Heart right ventricle (tissue), 16 donors: Measurements from ENCODE around the gene ZNF487. TPM values are rescaled to one million over a fixed set of nuclear protein-coding genes. Genes with fewer than 3 reads are reported as not detected.
A peak's percentile ranks its signal among the peaks of the same experiment; 100 is the strongest.
"Not testable (repeated sequence)": the region's sequence is repeated elsewhere in the genome, so short reads cannot be mapped to it uniquely, and the experiment has no call there.

Source experiments
- ATAC-seq, 8 donors: fragments of 200-7000 bp; cut with Tn5 transposase; one replicate each; pipeline ENCODE4 v1.9.1; 2020; ENCODE audit warnings: mild to moderate bottlenecking in 8 of 8, moderate library complexity in 8 of 8, moderate number of reproducible peaks in 1 of 8
- DNase-seq, 2 donors: peaks; one replicate each; pipeline ENCODE4 v3.0.0-alpha.2; 2020
- H3K27ac ChIP-seq, 10 donors: fragments of 200-600 bp; sonication (generic) in 2 of 10; one replicate each; pipeline versions ENCODE4 v1.5.0 to v1.8.0; 2020 to 2022; ENCODE audit warnings: mild to moderate bottlenecking in 3 of 10
- H3K27me3 ChIP-seq, 7 donors: fragments of 200-600 bp; one replicate each; pipeline ENCODE4 v1.8.0; 2021 to 2022; ENCODE audit warnings: mild to moderate bottlenecking in 2 of 7
- H3K36me3 ChIP-seq, 9 donors: fragments of 200-600 bp; sonication (generic) in 1 of 9; one replicate each; pipeline versions ENCODE4 v1.5.0 to v1.8.0; 2020 to 2022; ENCODE audit warnings: mild to moderate bottlenecking in 2 of 9
- H3K4me1 ChIP-seq, 9 donors: fragments of 200-600 bp; sonication (generic) in 1 of 9; one replicate each; pipeline versions ENCODE4 v1.5.0 to v1.8.0; 2020 to 2022; ENCODE audit warnings: mild to moderate bottlenecking in 4 of 9
- H3K4me3 ChIP-seq, 10 donors: fragments of 200-600 bp; sonication (generic) in 2 of 10; one replicate each; pipeline versions ENCODE4 v1.5.0 to v1.8.0; 2020 to 2022; ENCODE audit warnings: mild to moderate bottlenecking in 7 of 10, moderate library complexity in 2 of 10
- H3K9me3 ChIP-seq, 11 donors: fragments of 200-600 bp in 10 of 11; sonication (generic) in 2 of 11; one replicate each; pipeline versions ENCODE4 v1.5.0 to v1.8.0; 2013 to 2022; ENCODE audit warnings: mild to moderate bottlenecking in 2 of 11, control low read depth in 1 of 11, moderate library complexity in 1 of 11
- WGBS, 2 donors: extraction: QIAGEN DNeasy Blood & Tissue Kit; methylation state at CpG; one replicate each; pipeline ENCODE4 v1.1.7; 2013; ENCODE audit warnings: inconsistent platforms in 1 of 2; 5-methylcytosine and 5-hydroxymethylcytosine counted together
- intact Hi-C, 10 donors: fragments of 100-400 bp; cut with DNase I; formaldehyde crosslinking; loops; one replicate each; pipeline versions ENCODE4 v1.11.1 to v1.14.2; 2022
- polyA plus RNA-seq, 2 donors: library from polyadenylated mRNA; stranded (reverse); fragments of 200-250 nt; gene quantifications; one replicate each; pipeline ENCODE4 v1.2.3, GENCODE V29; 2013
- total RNA-seq, 10 donors: library from RNA; stranded (reverse); fragmentation: NEBNext Ultra II Directional in 3 of 10; extraction: Animal tissue kit (Norgen Biotek cat#: 25700) in 3 of 10; gene quantifications; one replicate each; pipeline versions ENCODE4 v1.2.1 to v1.2.4, GENCODE V29; 2021 to 2023
- TF ChIP-seq, protein P1 (sequence below), 9 donors: fragments of 200-600 bp; sonication (generic) in 2 of 9; IDR thresholded peaks; one replicate each; pipeline versions ENCODE4 v1.5.0 to v1.8.0; 2021 to 2022; ENCODE audit warnings: antibody characterized with exemption in 9 of 9, mild to moderate bottlenecking in 5 of 9, moderate library complexity in 1 of 9
- donor health status: Arrhythmogenic right ventricular cardiomyopathy.
- donor health status: ischemic (EF 13 %, LVEDD 7.1; RV severe dilation, severe dysfunction).
- donor health status: healthy with polysubstance abuse.
- donor health status: DM: no; HTN: yes; CAD: no.
- donor health status: DM: no; HTN: no; CAD: no.
- donor health status: ischemic (EF 25% LVEDD 6.9; RV normal size, moderate dysfunction).
- donor health status: ischemic (EF 25% LVEDD 5.7; RV mildly dilated, moderate dysfunction).
- donor health status: healthy.
- donor health status: DM: yes; HTN: yes; CAD: no.
- donor health status: Ischemic cardiomyopathy.
- donor health status: ischemic (EF 35%, LVEDD 5.7; RV mildly dilated, moderate dysfunction).
- donor health status: nonischemic (EF 11% LVEDD 7.7; RV severe dilation, severe dysfunction).
- donor health status: DM: yes; HTN: yes; CAD: no.
- donor health status: PGD.
- donor health status: ischemic (EF 29% LVEDD 5.4; RV normal size, mild dysfunction).
- donor health status: nonischemic (EF 23%, LVEDD 6.1; RV moderate dilation, normal function).

ZNF487 gene
- total and polyA plus RNA-seq, 12 donors: 1.6 to 4.3 (median 2.4) TPM

DNA sequence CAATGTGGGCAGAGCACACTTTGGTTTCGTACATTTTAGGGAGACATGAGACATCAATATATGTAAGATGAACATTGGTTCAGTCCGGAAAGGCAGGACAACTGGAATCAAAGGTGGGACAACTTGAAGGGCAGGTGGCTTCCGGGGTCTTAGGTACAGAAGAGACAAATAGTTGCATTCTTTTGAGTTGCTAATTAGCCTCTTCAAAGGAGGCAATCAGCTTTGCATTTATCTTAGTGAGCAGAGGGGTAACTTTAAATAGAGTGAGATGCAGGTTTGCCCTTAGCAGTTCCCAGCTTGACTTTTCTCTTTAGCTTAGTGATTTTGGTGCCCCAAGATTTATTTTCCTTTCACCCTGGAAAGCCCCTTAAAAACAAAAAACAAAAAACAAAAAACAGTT is 21.3 kb downstream of the ZNF487 start:
- 74 to 81% methylated on average over 3 of the region's 3 CpGs for WGBS, 2 donors
- intact Hi-C loops: loop anchor here in 1 of 10 donors (1.0 kb wide), 1 partner anchor 162 kb away; no protein-coding TSS in a partner anchor
- H3K9me3 ChIP-seq: no peaks in the 10 kb centered on the region
- TF ChIP-seq, protein P1, sequence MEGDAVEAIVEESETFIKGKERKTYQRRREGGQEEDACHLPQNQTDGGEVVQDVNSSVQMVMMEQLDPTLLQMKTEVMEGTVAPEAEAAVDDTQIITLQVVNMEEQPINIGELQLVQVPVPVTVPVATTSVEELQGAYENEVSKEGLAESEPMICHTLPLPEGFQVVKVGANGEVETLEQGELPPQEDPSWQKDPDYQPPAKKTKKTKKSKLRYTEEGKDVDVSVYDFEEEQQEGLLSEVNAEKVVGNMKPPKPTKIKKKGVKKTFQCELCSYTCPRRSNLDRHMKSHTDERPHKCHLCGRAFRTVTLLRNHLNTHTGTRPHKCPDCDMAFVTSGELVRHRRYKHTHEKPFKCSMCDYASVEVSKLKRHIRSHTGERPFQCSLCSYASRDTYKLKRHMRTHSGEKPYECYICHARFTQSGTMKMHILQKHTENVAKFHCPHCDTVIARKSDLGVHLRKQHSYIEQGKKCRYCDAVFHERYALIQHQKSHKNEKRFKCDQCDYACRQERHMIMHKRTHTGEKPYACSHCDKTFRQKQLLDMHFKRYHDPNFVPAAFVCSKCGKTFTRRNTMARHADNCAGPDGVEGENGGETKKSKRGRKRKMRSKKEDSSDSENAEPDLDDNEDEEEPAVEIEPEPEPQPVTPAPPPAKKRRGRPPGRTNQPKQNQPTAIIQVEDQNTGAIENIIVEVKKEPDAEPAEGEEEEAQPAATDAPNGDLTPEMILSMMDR (IDR thresholded peaks at IDR 0.05): no peak
- H3K27me3 ChIP-seq: no peaks in the 10 kb centered on the region
- ATAC-seq: no peak
- no peak overlapping the region for H3K27ac ChIP-seq
- no peak overlapping the region for H3K4me3 ChIP-seq
- H3K36me3 ChIP-seq: no peaks in the 10 kb centered on the region
- peaks cover 0 to 31% (median 19%) of the 10 kb centered on the region in 9 donors for H3K4me1 ChIP-seq
- no peak for DNase-seq

DNA sequence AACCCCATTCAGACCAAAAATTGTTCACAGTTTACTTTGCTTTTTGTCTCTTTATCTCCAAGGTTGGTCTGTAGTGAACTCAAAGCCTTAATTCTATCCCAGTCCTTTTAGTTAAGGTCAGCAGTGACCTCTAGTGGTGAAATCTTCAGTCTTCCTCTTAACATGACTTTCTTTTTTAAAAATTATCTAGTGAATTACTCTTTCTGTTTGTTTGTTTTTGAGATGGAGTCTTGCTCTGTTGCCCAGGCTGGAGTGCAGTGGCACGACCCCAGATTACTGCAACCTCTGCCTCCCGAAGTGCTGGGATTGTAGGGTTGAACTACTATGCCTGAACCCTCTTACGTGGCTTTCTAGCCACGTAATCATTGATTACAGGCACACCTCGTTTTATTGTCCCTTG is 25.0 kb downstream of the ZNF487 start:
- Histone ChIP-seq H3K4me1 (peaks cover 0 to 7% (median 0%) of the 10 kb centered on the region in 9 donors), H3K4me3 (peak overlapping the region in 2 of 10 donors; percentile 12 to 23), H3K27ac (no peak overlapping the region), H3K9me3 (no peaks in the 10 kb centered on the region), H3K36me3 (no peaks in the 10 kb centered on the region), H3K27me3 (no peaks in the 10 kb centered on the region)
- TF ChIP-seq, protein P1 (IDR thresholded peaks at IDR 0.05): peak; percentile 62 to 86 (median 75)
- DNase-seq (peak in 1 of 2 donors; percentile 59), ATAC-seq (peak in 4 of 8 donors; percentile 64 to 73 (median 70))
- WGBS, 2 donors: 42 to 55% methylated on average over 5 of the region's 5 CpGs
- intact Hi-C loops: loop anchor here in 9 of 10 donors (1.0 to 5.0 kb wide), 4 partner anchors 163 to 170 kb away; no protein-coding TSS in a partner anchor

DNA sequence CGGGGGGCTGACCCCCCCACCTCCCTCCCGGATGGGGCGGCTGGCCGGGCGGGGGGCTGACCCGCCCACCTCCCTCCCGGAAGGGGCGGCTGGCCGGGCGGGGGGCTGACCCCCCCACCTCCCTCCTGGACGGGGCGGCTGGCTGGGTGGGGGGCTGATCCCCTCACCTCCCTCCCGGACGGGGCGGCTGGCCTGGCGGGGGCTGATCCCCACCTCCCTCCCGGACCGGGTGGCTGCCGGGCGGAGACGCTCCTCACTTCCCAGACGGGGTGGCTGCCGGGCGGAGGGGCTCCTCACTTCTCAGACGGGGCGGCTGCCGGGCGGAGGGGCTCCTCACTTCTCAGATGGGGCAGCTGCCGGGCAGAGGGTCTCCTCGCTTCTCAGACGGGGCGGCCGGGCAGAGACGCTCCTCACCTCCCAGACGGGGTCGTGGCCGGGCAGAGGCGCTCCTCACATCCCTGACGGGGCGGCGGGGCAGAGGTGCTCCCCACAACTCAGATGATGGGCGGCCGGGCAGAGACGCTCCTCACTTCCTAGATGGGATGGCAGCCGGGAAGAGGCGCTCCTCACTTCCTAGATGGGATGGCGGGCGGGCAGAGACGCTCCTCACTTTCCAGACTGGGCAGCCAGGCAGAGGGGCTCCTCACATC is 28.3 kb downstream of the ZNF487 start:
- H3K27me3 ChIP-seq, H3K4me3 ChIP-seq, H3K36me3 ChIP-seq, intact Hi-C loops, H3K4me1 ChIP-seq, H3K9me3 ChIP-seq, H3K27ac ChIP-seq, DNase-seq, ATAC-seq: not testable (repeated sequence)
- 94 to 95% methylated on average over 28 to 44 of the region's 49 CpGs for WGBS, 2 donors

DNA sequence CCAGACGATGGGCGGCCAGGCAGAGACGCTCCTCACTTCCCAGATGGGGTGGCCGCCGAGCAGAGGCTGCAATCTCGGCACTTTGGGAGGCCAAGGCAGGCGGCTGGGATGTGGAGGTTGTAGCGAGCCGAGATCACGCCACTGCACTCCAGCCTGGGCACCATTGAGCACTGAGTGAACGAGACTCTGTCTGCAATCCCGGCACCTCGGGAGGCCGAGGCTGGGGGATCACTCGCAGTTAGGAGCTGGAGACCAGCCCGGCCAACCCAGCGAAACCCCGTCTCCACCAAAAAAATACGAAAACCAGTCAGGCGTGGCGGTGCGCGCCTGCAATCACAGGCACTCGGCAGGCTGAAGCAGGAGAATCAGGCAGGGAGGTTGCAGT is 28.8 kb downstream of the ZNF487 start:
- DNase-seq, H3K9me3 ChIP-seq, H3K36me3 ChIP-seq, H3K4me1 ChIP-seq, H3K27ac ChIP-seq, ATAC-seq, H3K4me3 ChIP-seq, H3K27me3 ChIP-seq, intact Hi-C loops: not testable (repeated sequence)
- 96 to 98% methylated on average over 24 of the region's 24 CpGs for WGBS, 2 donors

DNA sequence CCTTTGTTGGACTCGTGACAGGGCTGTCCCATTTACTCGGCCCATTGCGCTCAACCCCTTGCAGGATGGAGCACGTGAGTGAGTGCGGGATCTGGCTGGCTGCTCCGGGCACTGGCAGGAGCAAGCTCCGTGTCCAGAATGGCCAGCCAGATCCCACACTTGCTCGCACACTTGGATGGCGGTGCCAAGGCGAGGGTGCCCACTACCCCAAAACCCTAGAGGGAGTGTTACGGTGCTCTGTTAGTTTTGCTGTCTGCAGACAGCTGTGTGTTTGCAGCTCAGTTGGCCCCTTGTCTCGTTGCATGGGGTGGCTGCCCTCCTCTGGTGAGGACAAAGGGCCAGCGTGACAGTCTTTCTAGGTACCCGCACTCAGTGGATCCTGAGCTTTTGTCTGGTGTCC is 34.2 kb downstream of the ZNF487 start:
- Histone ChIP-seq H3K9me3 (peaks cover 0 to 8% (median 0%) of the 10 kb centered on the region in 11 donors), H3K27me3 (no peaks in the 10 kb centered on the region), H3K36me3 (no peaks in the 10 kb centered on the region), H3K27ac (no peak overlapping the region), H3K4me3 (no peak overlapping the region), H3K4me1 (no peaks in the 10 kb centered on the region)
- 90 to 93% methylated on average over 14 of the region's 14 CpGs for WGBS, 2 donors
- TF ChIP-seq, protein P1 (IDR thresholded peaks at IDR 0.05): no peak
- ATAC-seq (no peak), DNase-seq (no peak)
- intact Hi-C loops: no loop called here
